Measurements from ENCODE around the gene INPP5D.

GRCh38 chr2:233184669-233185068 lies 124.5 kb downstream of the INPP5D start:
- TF ChIP-seq CTCF (IDR thresholded peaks at IDR 0.05) = no peak
- TF ChIP-seq POLR2A (IDR thresholded peaks at IDR 0.05) = no peak
